Mucosa of gallbladder (tissue), 1 donor: Measurements from ENCODE around the gene TPCN1. TPM values are rescaled to one million over a fixed set of nuclear protein-coding genes. Genes with fewer than 3 reads are reported as not detected.

Source experiments
- DNase-seq: peaks from one replicate; pipeline ENCODE4 v3.0.0-alpha.2; 2020; ENCODE audit warnings: low spot score
- total RNA-seq: library from RNA; stranded (reverse); gene quantifications from one replicate; pipeline ENCODE4 v1.2.1, GENCODE V29; 2021
- donor health status: DM: no; HTN: no; CAD: no.

TPCN1 gene
- total RNA-seq, 1 donor from 2014 or later: 97.1 TPM

GRCh38 chr12:113224955-113225354 is 3.7 kb downstream of the TPCN1 start:
- no peak for DNase-seq

GRCh38 chr12:113226696-113227568 is 5.7 kb downstream of the TPCN1 start:
- DNase-seq: no peak

GRCh38 chr12:113227686-113228391 is 6.6 kb downstream of the TPCN1 start:
- no peak for DNase-seq

GRCh38 chr12:113228394-113229028 is 7.2 kb downstream of the TPCN1 start:
- no peak for DNase-seq

- DNase-seq: no peak
These were observed 9.3 kb downstream of the TPCN1 start for GRCh38 chr12:113230315-113231234.

GRCh38 chr12:113231235-113232088 is 10.2 kb downstream of the TPCN1 start:
- no peak for DNase-seq

- DNase-seq: no peak
These were observed 11.0 kb downstream of the TPCN1 start for GRCh38 chr12:113232089-113232839.

- DNase-seq: no peak
These were observed 11.7 kb downstream of the TPCN1 start for GRCh38 chr12:113232840-113233585.

GRCh38 chr12:113233967-113234366 is 12.7 kb downstream of the TPCN1 start:
- DNase-seq: no peak

GRCh38 chr12:113234483-113234882 is 13.2 kb downstream of the TPCN1 start:
- no peak for DNase-seq

- DNase-seq: no peak
These were observed 14.7 kb downstream of the TPCN1 start for GRCh38 chr12:113235976-113236375.

- no peak for DNase-seq
These were observed 15.5 kb downstream of the TPCN1 start for GRCh38 chr12:113236539-113237399.

GRCh38 chr12:113237748-113238147 is 16.5 kb downstream of the TPCN1 start:
- no peak for DNase-seq

GRCh38 chr12:113238309-113238708 is 17.0 kb downstream of the TPCN1 start:
- DNase-seq: no peak

- no peak for DNase-seq
These were observed 18.1 kb downstream of the TPCN1 start for GRCh38 chr12:113239288-113239771.

- no peak for DNase-seq
These were observed 18.6 kb downstream of the TPCN1 start for GRCh38 chr12:113239811-113240331.

GRCh38 chr12:113240395-113240794 is 19.1 kb downstream of the TPCN1 start:
- no peak for DNase-seq
